GM21360 (cell line): Measurements from ENCODE around the gene TEX22.

Experiments
- ATAC-seq: cut with Tn5 transposase; IDR thresholded peaks from one replicate; pipeline ENCODE4 v1.9.1; 2021; ENCODE audit warnings: mild to moderate bottlenecking, moderate library complexity; ENCODE audit not compliant: unreplicated experiment

Gene TEX22

GRCh38 chr14:105366386-105367074, 31.8 kb upstream of the TEX22 start:
- no peak for ATAC-seq

- ATAC-seq, result no peak
Observed at GRCh38 chr14:105367116-105368031, 31.0 kb upstream of the TEX22 start.

GRCh38 chr14:105368032-105368417, 30.3 kb upstream of the TEX22 start:
- no peak for ATAC-seq

GRCh38 chr14:105368426-105368825, 29.9 kb upstream of the TEX22 start:
- ATAC-seq, result no peak

- ATAC-seq, result no peak
Observed at GRCh38 chr14:105368910-105369652, 29.3 kb upstream of the TEX22 start.

- no peak for ATAC-seq
Observed at GRCh38 chr14:105369653-105370040, 28.7 kb upstream of the TEX22 start.

- no peak for ATAC-seq
Observed at GRCh38 chr14:105374389-105374788, 23.9 kb upstream of the TEX22 start.

GRCh38 chr14:105375635-105376057, 22.7 kb upstream of the TEX22 start:
- ATAC-seq, result no peak

GRCh38 chr14:105376521-105377440, 21.6 kb upstream of the TEX22 start:
- ATAC-seq, result no peak

GRCh38 chr14:105377555-105378182, 20.7 kb upstream of the TEX22 start:
- no peak for ATAC-seq

- no peak for ATAC-seq
Observed at GRCh38 chr14:105378199-105378598, 20.1 kb upstream of the TEX22 start.

GRCh38 chr14:105378873-105379685, 19.3 kb upstream of the TEX22 start:
- no peak for ATAC-seq

GRCh38 chr14:105379946-105380345, 18.4 kb upstream of the TEX22 start:
- no peak for ATAC-seq

GRCh38 chr14:105380756-105381155, 17.6 kb upstream of the TEX22 start:
- ATAC-seq, result no peak

GRCh38 chr14:105381446-105382342, 16.6 kb upstream of the TEX22 start:
- no peak for ATAC-seq

GRCh38 chr14:105382343-105383082, 15.8 kb upstream of the TEX22 start:
- ATAC-seq, result no peak

- no peak for ATAC-seq
Observed at GRCh38 chr14:105383083-105383730, 15.1 kb upstream of the TEX22 start.
